OCI-LY1 (cell line): ENCODE data around the gene TRA2B.

Source experiments
- EZH2 ChIP-seq: fragments of 200-600 bp; sonication (generic), shearing (Covaris generic); IDR thresholded peaks from 2 replicates; pipeline ENCODE4 v1.8.0; 2017; ENCODE audit warnings: borderline replicate concordance, mixed run types, mild to moderate bottlenecking, antibody characterized with exemption, low read length, moderate library complexity, mixed read lengths
- TF ChIP-seq, protein P1 (sequence below): fragments of 200-600 bp; sonication (generic), shearing (Covaris generic); IDR thresholded peaks from 2 replicates; pipeline ENCODE4 v1.5.1; 2017; ENCODE audit warnings: mild to moderate bottlenecking, antibody characterized with exemption, low read length, moderate library complexity, mixed read lengths

DNA sequence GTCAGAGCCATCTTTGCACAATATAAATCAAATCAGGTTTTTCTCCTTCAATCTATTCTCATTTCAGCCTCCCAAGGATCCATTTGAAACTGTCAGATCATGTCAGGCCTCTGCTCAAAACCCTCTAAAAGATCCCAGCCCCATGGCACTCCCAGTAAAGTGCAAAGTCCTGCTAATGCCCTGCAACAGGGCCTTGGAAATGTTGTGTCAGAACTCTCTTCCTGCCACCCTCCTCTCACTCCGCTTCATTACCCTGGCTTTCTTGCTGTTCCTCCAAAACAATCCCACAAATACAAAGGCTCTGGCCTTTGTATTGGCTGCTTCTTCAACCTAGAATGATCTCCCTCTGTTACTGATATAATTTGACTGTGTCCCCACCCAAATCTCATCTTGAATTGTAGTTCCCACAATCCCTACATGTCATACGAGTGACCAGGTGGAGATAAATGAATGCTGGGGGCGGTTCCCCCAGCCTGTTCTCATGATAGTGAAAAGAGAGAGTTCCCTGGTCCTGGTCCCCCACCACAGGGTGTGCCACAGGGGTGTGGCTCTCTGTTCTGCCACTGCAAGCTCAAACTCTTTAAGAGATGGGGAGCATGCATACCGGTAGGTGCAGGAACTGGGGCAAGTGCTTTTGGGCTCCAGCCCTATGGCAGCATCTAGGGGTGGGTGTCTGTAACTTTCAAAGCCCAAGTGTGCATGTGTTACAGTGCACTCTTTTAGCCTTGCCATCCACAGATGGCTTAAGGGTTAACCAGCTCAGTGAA lies 22.9 kb upstream of the TRA2B start:
- TF ChIP-seq, protein P1, sequence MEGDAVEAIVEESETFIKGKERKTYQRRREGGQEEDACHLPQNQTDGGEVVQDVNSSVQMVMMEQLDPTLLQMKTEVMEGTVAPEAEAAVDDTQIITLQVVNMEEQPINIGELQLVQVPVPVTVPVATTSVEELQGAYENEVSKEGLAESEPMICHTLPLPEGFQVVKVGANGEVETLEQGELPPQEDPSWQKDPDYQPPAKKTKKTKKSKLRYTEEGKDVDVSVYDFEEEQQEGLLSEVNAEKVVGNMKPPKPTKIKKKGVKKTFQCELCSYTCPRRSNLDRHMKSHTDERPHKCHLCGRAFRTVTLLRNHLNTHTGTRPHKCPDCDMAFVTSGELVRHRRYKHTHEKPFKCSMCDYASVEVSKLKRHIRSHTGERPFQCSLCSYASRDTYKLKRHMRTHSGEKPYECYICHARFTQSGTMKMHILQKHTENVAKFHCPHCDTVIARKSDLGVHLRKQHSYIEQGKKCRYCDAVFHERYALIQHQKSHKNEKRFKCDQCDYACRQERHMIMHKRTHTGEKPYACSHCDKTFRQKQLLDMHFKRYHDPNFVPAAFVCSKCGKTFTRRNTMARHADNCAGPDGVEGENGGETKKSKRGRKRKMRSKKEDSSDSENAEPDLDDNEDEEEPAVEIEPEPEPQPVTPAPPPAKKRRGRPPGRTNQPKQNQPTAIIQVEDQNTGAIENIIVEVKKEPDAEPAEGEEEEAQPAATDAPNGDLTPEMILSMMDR = no peak
- no peak for TF ChIP-seq EZH2
